GM12891 (cell line): Measurements from ENCODE around the gene PI4KA.

Experiments used
- DNase-seq: peaks from one replicate; pipeline ENCODE4 v3.0.0; 2011; ENCODE audit warnings: low spot score; ENCODE audit not compliant: insufficient read length
- FAIRE-seq: peaks from 2 replicates; lab custom pipeline; 2011; peaks lifted over from hg19 to GRCh38; lab: Jason Lieb, UNC
- PAX5 ChIP-seq: IDR thresholded peaks from 2 replicates; pipeline ENCODE4 v1.6.1; 2011; ENCODE audit warnings: low read length, moderate library complexity, mild to moderate bottlenecking; ENCODE audit not compliant: insufficient read depth, severe bottlenecking
- POLR2A ChIP-seq: IDR thresholded peaks from 2 replicates; pipeline ENCODE4 v1.6.1; 2011; ENCODE audit warnings: low read depth, low read length, control low read depth
- POLR2AphosphoS5 ChIP-seq: IDR thresholded peaks from 2 replicates; pipeline ENCODE4 v1.6.1; 2011; ENCODE audit warnings: low read depth, low read length, control low read depth
- POU2F2 ChIP-seq: IDR thresholded peaks from 2 replicates; pipeline ENCODE4 v1.6.1; 2011; ENCODE audit warnings: low read depth, mild to moderate bottlenecking, control low read depth, low read length, moderate library complexity
- SPI1 ChIP-seq: IDR thresholded peaks from 2 replicates; pipeline ENCODE4 v1.6.1; 2011; ENCODE audit warnings: low read depth, low read length, control low read depth
- TAF1 ChIP-seq: IDR thresholded peaks from 2 replicates; pipeline ENCODE4 v1.6.1; 2011; ENCODE audit warnings: low read depth, low read length, control low read depth

The PI4KA gene

GRCh38 chr22:20819471-20819870, 39.1 kb downstream of the PI4KA start:
- FAIRE-seq (no peak), DNase-seq (no peak)
- TF ChIP-seq TAF1 (no peak), SPI1 (no peak), POU2F2 (no peak), POLR2A (no peak), POLR2AphosphoS5 (no peak), PAX5 (no peak)

- no peak for TF ChIP-seq SPI1
- TF ChIP-seq POLR2AphosphoS5: no peak
- no peak for TF ChIP-seq PAX5
- no peak for TF ChIP-seq POLR2A
- no peak for TF ChIP-seq TAF1
- TF ChIP-seq POU2F2: no peak
- DNase-seq (no peak), FAIRE-seq (no peak)
These were observed 40.1 kb downstream of the PI4KA start for GRCh38 chr22:20818471-20818870.

- DNase-seq (no peak), FAIRE-seq (no peak)
- TF ChIP-seq TAF1 (no peak), PAX5 (no peak), POLR2AphosphoS5 (no peak), SPI1 (no peak), POU2F2 (no peak), POLR2A (no peak)
These were observed 42.1 kb downstream of the PI4KA start for GRCh38 chr22:20816559-20816958.

- FAIRE-seq: no peak
- no peak for DNase-seq
- TF ChIP-seq POLR2AphosphoS5: no peak
- TF ChIP-seq TAF1: no peak
- no peak for TF ChIP-seq SPI1
- TF ChIP-seq POU2F2: no peak
- no peak for TF ChIP-seq POLR2A
These were observed 43.0 kb downstream of the PI4KA start for GRCh38 chr22:20815477-20816050.

- no peak for FAIRE-seq
These were observed 44.3 kb downstream of the PI4KA start for GRCh38 chr22:20814221-20814808.

GRCh38 chr22:20813056-20813455, 45.6 kb downstream of the PI4KA start:
- FAIRE-seq (no peak), DNase-seq (no peak)
- TF ChIP-seq POLR2AphosphoS5: no peak

More at GRCh38 chr22:20814221-20814808, 44.3 kb downstream of the PI4KA start:
- no peak for TF ChIP-seq PAX5
- no peak for TF ChIP-seq SPI1
- no peak for TF ChIP-seq TAF1
- no peak for TF ChIP-seq POLR2A
- TF ChIP-seq POU2F2: no peak
- TF ChIP-seq POLR2AphosphoS5: no peak
- DNase-seq: no peak

- TF ChIP-seq PAX5 (no peak), POU2F2 (no peak), POLR2AphosphoS5 (no peak), POLR2A (no peak), SPI1 (no peak), TAF1 (no peak)
- FAIRE-seq (no peak), DNase-seq (no peak)
These were observed 46.5 kb downstream of the PI4KA start for GRCh38 chr22:20811971-20812660.

- TF ChIP-seq PAX5 (no peak), TAF1 (no peak), POU2F2 (no peak), POLR2AphosphoS5 (no peak), POLR2A (no peak), SPI1 (no peak)
- FAIRE-seq: no peak
- no peak for DNase-seq
These were observed 47.4 kb downstream of the PI4KA start for GRCh38 chr22:20811171-20811570.

- no peak for DNase-seq
- no peak for TF ChIP-seq SPI1
- TF ChIP-seq POU2F2: no peak
- TF ChIP-seq TAF1: no peak
- TF ChIP-seq PAX5: no peak
- no peak for TF ChIP-seq POLR2A
- no peak for TF ChIP-seq POLR2AphosphoS5
- no peak for FAIRE-seq
These were observed 48.0 kb downstream of the PI4KA start for GRCh38 chr22:20810645-20811044.

- DNase-seq (no peak), FAIRE-seq (no peak)
- TF ChIP-seq POLR2AphosphoS5 (no peak), SPI1 (no peak), TAF1 (no peak), POLR2A (no peak), PAX5 (no peak)
These were observed 48.9 kb downstream of the PI4KA start for GRCh38 chr22:20809538-20810185.
